Activated effector memory CD4-positive, alpha-beta T cell treated with Interleukin-2 at 50 U/mL for 16 hours (primary cell): ENCODE results near the gene PCDHGB4.
"Not testable (repeated sequence)": the region's sequence is repeated elsewhere in the genome, so short reads cannot be mapped to it uniquely, and the experiment has no call there.

ENCODE experiments used
- DNase-seq: peaks from one replicate; pipeline ENCODE4 v3.0.0-alpha.2; 2020

Gene PCDHGB4

GRCh38 chr5:141402553-141403243 lies 15.2 kb downstream of the PCDHGB4 start, which contains the start of gene PCDHGA9:
Gene PCDHGA9, plus strand, starts transcription at chr5:141402778. Its CDS starts 175 bp downstream, at chr5:141402953.
- no peak for DNase-seq

- no peak for DNase-seq
Measured at GRCh38 chr5:141403387-141403786, 15.9 kb downstream of the PCDHGB4 start.

DNA sequence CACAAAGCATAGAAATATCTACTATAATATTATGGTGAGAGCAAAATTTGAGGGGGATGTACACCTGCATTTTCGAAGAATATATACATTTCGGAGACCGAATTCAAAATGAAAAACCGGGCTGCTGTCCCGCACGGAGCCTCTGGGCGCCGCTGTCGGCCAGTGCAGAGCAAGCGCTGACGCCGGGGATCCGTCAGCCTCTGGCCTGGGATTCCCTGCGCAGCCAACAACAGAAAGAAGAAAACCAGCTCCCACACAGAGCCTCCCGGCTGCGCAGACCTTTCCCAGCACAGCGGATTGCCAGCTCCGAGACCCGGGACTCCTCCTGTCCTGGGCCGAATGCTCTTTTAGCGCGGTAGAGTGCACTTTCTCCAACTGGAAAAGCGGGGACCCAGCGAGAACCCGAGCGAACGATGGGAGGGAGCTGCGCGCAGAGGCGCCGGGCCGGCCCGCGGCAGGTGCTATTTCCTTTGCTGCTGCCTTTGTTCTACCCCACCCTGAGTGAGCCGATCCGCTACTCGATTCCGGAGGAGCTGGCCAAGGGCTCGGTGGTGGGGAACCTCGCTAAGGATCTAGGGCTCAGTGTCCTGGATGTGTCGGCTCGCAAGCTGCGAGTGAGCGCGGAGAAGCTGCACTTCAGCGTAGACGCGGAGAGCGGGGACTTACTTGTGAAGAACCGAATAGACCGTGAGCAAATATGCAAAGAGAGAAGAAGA lies 20.4 kb downstream of the PCDHGB4 start, which contains the start of gene PCDHGB6:
TSS of gene PCDHGB6 (plus strand) at position 232 of the 716 bp plus-strand sequence. CDS start at position 414, 182 bp downstream.
- not testable (repeated sequence) for DNase-seq

DNA sequence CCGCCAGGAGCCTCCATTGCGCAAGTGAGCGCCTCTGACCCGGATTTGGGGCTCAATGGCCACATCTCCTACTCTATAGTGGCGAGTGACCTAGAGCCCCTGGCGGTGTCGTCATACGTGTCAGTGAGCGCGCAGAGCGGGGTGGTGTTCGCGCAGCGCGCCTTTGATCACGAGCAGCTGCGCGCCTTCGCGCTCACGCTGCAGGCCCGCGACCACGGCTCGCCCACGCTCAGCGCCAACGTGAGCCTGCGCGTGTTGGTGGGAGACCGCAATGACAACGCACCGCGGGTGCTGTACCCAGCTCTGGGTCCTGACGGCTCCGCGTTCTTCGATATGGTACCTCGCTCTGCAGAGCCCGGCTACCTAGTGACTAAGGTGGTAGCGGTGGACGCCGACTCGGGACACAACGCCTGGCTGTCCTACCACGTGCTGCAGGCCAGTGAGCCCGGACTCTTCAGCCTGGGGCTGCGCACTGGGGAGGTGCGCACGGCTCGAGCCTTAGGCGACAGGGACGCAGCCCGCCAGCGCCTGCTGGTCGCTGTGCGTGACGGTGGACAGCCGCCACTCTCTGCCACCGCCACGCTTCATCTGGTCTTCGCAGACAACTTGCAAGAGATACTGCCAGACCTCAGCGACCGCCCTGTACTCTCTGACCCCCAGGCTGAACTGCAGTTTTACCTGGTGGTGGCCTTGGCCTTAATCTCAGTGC lies 22.3 kb downstream of the PCDHGB4 start:
- no peak for DNase-seq

DNA sequence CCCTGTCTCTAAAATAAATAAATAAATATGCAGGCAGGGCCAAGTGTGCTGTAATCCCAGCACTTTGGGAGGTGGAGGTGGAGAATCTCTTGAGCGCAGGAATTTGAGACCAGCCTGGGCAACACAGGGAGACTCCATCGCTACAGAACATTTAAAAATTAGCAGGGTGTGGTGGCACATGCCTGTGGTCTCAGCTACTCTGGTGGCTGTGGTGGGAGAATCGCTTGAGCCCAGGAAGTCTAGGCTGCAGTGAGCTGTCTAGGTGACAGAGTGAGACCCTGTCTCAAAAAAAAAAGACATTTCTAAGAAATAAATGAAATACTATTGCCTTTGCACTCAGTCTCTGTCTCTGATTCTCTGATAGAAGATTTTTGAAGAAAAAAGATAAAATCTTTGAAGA lies 24.1 kb downstream of the PCDHGB4 start:
- DNase-seq = no peak

GRCh38 chr5:141412854-141413539 lies 25.5 kb downstream of the PCDHGB4 start, which contains the start of gene PCDHGA10:
Gene PCDHGA10, plus strand, starts transcription at chr5:141412987. Its CDS starts 189 bp downstream, at chr5:141413176.
- peak; percentile 33 for DNase-seq

DNA sequence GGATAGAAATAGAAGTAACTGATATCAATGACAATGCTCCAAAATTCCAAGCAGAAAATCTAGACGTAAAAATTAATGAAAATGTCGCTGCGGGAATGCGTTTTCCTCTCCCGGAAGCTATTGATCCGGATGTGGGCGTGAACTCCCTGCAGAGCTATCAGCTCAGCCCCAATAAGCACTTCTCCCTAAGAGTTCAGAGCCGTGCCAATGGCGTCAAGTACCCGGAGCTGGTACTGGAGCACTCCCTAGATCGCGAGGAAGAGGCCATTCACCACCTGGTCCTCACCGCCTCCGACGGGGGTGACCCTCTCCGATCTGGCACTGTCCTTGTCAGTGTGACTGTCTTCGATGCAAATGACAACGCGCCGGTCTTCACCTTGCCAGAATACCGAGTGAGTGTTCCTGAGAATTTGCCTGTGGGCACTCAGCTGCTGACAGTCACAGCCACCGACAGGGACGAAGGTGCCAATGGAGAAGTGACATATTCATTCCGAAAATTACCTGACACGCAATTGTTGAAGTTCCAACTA lies 26.1 kb downstream of the PCDHGB4 start:
- DNase-seq = no peak

GRCh38 chr5:141414548-141415274 lies 27.2 kb downstream of the PCDHGB4 start:
- DNase-seq = not testable (repeated sequence)

DNA sequence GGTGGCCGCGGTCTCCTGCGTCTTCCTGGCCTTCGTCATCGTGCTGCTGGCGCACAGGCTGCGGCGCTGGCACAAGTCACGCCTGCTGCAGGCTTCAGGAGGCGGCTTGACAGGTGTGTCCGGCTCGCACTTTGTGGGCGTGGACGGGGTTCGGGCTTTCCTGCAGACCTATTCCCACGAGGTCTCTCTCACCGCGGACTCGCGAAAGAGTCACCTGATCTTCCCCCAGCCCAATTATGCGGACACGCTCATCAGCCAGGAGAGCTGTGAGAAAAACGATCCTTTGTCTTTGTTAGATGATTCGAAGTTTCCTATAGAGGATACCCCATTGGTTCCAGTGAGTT lies 27.7 kb downstream of the PCDHGB4 start:
- not testable (repeated sequence) for DNase-seq

DNA sequence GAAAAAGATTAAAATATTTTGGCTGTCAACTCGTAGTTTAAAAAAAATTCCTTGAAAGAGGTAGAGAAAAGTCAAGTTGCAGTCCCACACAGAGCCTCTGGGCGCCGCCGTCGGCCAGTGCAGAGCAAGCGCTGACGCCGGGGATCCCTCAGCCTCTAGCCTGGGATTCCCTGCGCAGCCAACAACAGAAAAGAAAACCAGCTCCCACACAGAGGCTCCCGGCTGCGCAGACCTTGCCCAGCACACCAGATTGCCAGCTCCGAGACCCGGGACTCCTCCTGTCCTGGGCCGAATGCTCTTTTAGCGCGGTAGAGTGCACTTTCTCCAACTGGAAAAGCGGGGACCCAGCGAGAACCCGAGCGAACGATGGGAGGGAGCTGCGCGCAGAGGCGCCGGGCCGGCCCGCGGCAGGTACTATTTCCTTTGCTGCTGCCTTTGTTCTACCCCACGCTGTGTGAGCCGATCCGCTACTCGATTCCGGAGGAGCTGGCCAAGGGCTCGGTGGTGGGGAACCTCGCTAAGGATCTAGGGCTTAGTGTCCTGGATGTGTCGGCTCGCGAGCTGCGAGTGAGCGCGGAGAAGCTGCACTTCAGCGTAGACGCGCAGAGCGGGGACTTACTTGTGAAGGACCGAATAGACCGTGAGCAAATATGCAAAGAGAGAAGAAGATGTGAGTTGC lies 30.1 kb downstream of the PCDHGB4 start, which contains the start of gene PCDHGB7:
TSS of gene PCDHGB7 (plus strand) at position 184 of the 679 bp plus-strand sequence. CDS start at position 367, 183 bp downstream.
- DNase-seq = not testable (repeated sequence)

GRCh38 chr5:141419074-141419880 lies 31.8 kb downstream of the PCDHGB4 start:
- no peak for DNase-seq

DNA sequence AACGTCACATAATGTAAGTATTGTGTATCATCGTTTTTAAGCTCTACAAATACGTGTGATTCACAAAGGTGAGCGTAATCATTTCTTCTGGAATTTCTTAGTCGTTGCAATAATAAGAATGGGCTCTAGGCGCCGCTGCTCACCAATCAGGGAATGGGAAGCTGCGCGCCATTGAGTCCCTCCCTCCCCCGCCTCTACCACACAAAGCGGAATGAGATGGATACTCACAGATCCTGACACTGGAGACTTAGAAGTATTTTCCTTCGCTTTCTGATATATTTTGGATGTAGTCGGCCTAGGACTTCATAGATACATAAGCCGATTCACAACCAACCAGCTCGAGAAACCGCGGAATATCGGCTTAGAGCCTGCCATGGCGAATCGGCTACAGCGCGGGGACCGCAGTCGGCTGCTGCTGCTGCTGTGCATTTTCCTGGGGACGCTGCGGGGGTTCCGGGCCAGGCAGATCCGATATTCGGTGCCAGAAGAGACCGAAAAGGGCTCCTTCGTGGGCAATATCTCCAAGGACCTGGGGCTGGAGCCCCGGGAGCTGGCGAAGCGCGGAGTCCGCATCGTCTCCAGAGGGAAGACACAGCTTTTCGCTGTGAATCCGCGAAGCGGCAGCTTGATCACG lies 33.5 kb downstream of the PCDHGB4 start, which contains the start of gene PCDHGA11:
TSS of gene PCDHGA11 (plus strand) at position 197 of the 634 bp plus-strand sequence. CDS start at position 374, 177 bp downstream.
- DNase-seq = no peak

DNA sequence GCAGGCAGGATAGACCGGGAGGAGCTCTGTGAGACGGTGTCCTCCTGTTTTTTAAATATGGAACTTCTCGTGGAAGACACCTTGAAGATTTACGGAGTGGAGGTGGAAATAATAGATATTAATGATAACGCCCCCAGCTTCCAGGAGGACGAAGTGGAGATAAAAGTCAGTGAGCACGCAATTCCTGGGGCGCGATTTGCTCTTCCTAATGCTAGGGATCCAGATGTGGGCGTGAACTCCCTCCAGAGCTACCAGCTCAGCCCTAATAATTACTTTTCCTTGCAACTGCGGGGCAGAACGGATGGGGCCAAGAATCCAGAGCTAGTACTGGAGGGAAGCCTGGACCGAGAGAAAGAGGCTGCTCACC lies 34.0 kb downstream of the PCDHGB4 start:
- DNase-seq = no peak

GRCh38 chr5:141422742-141423291 lies 35.3 kb downstream of the PCDHGB4 start:
- no peak for DNase-seq

- DNase-seq = no peak
Measured at GRCh38 chr5:141427783-141428426, 40.4 kb downstream of the PCDHGB4 start.

DNA sequence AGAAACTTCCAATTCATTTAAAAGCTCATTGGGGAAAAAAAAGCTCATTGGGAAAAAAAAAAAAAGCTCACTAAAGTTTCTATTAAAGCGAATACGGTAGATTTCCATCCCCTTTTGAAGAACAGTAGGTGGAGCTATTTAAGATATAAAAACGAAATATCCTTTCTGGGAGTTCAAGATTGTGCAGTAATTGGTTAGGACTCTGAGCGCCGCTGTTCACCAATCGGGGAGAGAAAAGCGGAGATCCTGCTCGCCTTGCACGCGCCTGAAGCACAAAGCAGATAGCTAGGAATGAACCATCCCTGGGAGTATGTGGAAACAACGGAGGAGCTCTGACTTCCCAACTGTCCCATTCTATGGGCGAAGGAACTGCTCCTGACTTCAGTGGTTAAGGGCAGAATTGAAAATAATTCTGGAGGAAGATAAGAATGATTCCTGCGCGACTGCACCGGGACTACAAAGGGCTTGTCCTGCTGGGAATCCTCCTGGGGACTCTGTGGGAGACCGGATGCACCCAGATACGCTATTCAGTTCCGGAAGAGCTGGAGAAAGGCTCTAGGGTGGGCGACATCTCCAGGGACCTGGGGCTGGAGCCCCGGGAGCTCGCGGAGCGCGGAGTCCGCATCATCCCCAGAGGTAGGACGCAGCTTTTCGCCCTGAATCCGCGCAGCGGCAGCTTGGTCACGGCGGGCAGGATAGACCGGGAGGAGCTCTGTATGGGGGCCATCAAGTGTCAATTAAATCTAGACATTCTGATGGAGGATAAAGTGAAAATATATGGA lies 43.0 kb downstream of the PCDHGB4 start, which contains the start of gene PCDHGA12:
TSS of gene PCDHGA12 (plus strand) at position 176 of the 782 bp plus-strand sequence. CDS start at position 429, 253 bp downstream.
- no peak for DNase-seq

GRCh38 chr5:141431286-141431685 lies 43.8 kb downstream of the PCDHGB4 start:
- no peak for DNase-seq

DNA sequence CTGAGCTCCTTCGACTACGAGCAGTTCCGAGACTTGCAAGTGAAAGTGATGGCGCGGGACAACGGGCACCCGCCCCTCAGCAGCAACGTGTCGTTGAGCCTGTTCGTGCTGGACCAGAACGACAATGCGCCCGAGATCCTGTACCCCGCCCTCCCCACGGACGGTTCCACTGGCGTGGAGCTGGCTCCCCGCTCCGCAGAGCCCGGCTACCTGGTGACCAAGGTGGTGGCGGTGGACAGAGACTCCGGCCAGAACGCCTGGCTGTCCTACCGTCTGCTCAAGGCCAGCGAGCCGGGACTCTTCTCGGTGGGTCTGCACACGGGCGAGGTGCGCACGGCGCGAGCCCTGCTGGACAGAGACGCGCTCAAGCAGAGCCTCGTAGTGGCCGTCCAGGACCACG lies 44.8 kb downstream of the PCDHGB4 start:
- not testable (repeated sequence) for DNase-seq
